ENCODE data around the gene HOXB3. TPM values are rescaled to one million over a fixed set of nuclear protein-coding genes. Genes with fewer than 3 reads are reported as not detected.

HOXB3 gene
- total and polyA plus RNA-seq, 2 of the 13 experiments (the other 11 are each of a cell fraction or from before 2014, with no cell fraction given) = not detected

- peak; percentile 45; the same call in 1 of the 2 replicates for TF ChIP-seq UBTF (CRISPR knock-in tag; IDR thresholded peaks at IDR 0.05)
- peak; percentile 63 for TF ChIP-seq ZNF777 (CRISPR knock-in tag; IDR thresholded peaks at IDR 0.05)
- TF ChIP-seq POGK (CRISPR knock-in tag; conservative IDR thresholded peaks at IDR 0.05) = 0 out of 2 replicates have a peak, but pooled peaks have one; percentile 19
- TF ChIP-seq CEBPG (CRISPR knock-in tag; IDR thresholded peaks at IDR 0.05) = no peak
These were observed 20.5 kb upstream of the HOXB3 start, which contains the start of gene HOXB7 (continued) for GRCh38 chr17:48610282-48611211.

GRCh38 chr17:48609759-48610281 is 19.8 kb upstream of the HOXB3 start:
- no peak for DNase-seq (ENCODE audit: low spot score)
- peaks cover 24 to 95% of the 10 kb centered on the region in 2 experiments; a peak in 4 of 5 replicates for H3K27me3 ChIP-seq (ENCODE audit: control insufficient read depth in 1 of 2, insufficient read depth in 2 of 2, low read length in 2 of 2)

More at GRCh38 chr17:48609759-48610281, 19.8 kb upstream of the HOXB3 start:
- intact Hi-C loops (cut with micrococcal nuclease; ENCODE audit: unreplicated experiment) = no loop called here
- BruUV-seq (replicated peaks) = no TSS peak
- Histone ChIP-seq H3K79me2 (ENCODE audit: insufficient read depth, low read length) (no peaks in the 10 kb centered on the region), H4K20me1 (ENCODE audit: insufficient read depth, low read length) (no peaks in the 10 kb centered on the region; the same call in 1 of the 2 replicates), H3K4me3 (replicated peaks in 1 of 3; ENCODE audit: insufficient read depth in 1 of 3, low read depth in 2 of 3, low read length in 3 of 3) (peak overlapping the region in 1 of 3 experiments; percentile 72; a peak in 2 of 6 replicates), H2AFZ (ENCODE audit: low read length) (no peak overlapping the region), H3K27ac (ENCODE audit: extremely low read length, insufficient read depth, low read length) (no peak overlapping the region), H3K9me3 (ENCODE audit: low read length) (no peaks in the 10 kb centered on the region), H3K9ac (ENCODE audit: insufficient read depth, low read depth, low read length) (no peak overlapping the region), H3K4me1 (ENCODE audit: insufficient read depth, low read length) (peaks cover 23% of the 10 kb centered on the region), H3K36me3 (replicated peaks in 1 of 2; ENCODE audit: control insufficient read depth in 1 of 2, insufficient read depth in 2 of 2, low read length in 2 of 2) (no peaks in the 10 kb centered on the region), H3K4me2 (ENCODE audit: low read depth, low read length) (peak overlapping the region; percentile 74)
- no peak for FAIRE-seq
- in situ Hi-C loops (cut with HindIII; ENCODE audit: extremely low pct_ligation_motif_present, low pct_unique_long_range_greater_than_20kb) = loop anchor here (5.0 kb wide), 1 partner anchor 583 kb away; no protein-coding TSS in a partner anchor
- TF ChIP-seq FOXK1 (CRISPR knock-in tag; IDR thresholded peaks at IDR 0.05; ENCODE audit: borderline replicate concordance, low read depth) (no peak), HOXA7 (CRISPR knock-in tag; IDR thresholded peaks at IDR 0.05) (no peak), ZNF709 (CRISPR knock-in tag; IDR thresholded peaks at IDR 0.05) (no peak), MED8 (CRISPR knock-in tag; IDR thresholded peaks at IDR 0.05; ENCODE audit: insufficient replicate concordance) (no peak), KDM5A (IDR thresholded peaks at IDR 0.05; ENCODE audit: borderline replicate concordance, low read length) (no peak), ZNF704 (CRISPR knock-in tag; IDR thresholded peaks at IDR 0.05; ENCODE audit: borderline replicate concordance) (0 out of 2 replicates have a peak, but pooled peaks have one; percentile 11), THAP9 (CRISPR knock-in tag; IDR thresholded peaks at IDR 0.05; ENCODE audit: borderline replicate concordance) (0 out of 2 replicates have a peak, but pooled peaks have one; percentile 12)
- POLR2A ChIA-PET = no interaction called here
- no peak for ATAC-seq
- 12% methylated on average over 13 of the region's 15 CpGs for WGBS (ENCODE audit: low lambda C conversion rate)
- CTCF ChIA-PET (ENCODE audit: low intra/inter-chr PET ratio, low total read pairs) = no interaction called here
